GM18499 (cell line): ENCODE measurements around the gene ZNF519.
"Not testable (repeated sequence)": the region's sequence is repeated elsewhere in the genome, so short reads cannot be mapped to it uniquely, and the experiment has no call there.

ENCODE experiments used
- ATAC-seq: cut with Tn5 transposase; IDR thresholded peaks from one replicate; pipeline ENCODE4 v1.9.1; 2021; ENCODE audit warnings: moderate number of reproducible peaks; ENCODE audit not compliant: insufficient read depth, unreplicated experiment

Gene ZNF519

GRCh38 chr18:14132271-14132700 lies at the start of gene ZNF519:
Gene ZNF519 (minus strand): TSS chr18:14132435. CDS start chr18:14132277, 158 bp downstream.
- peak; percentile 100 for ATAC-seq

DNA sequence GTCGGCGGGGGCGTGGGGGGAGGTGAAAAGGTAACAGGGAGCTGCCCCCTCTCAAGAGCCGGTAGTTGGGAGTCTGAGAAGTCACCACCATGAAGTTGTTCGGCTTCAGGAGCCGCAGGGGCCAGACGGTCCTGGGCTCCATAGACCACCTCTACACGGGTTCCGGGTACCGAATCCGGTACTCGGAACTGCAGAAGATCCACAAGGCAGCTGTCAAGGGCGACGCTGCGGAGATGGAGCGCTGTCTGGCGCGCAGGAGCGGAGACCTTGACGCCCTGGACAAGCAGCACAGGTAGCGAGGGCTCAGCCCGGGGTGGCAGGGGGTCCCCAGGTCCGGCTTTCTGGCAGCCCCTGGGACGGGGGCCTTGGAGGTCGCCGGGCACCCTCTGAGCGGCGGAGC lies 47.1 kb upstream of the ZNF519 start:
- ATAC-seq: no peak

GRCh38 chr18:14178321-14179196 lies 46.3 kb upstream of the ZNF519 start:
- peak; percentile 91 for ATAC-seq

DNA sequence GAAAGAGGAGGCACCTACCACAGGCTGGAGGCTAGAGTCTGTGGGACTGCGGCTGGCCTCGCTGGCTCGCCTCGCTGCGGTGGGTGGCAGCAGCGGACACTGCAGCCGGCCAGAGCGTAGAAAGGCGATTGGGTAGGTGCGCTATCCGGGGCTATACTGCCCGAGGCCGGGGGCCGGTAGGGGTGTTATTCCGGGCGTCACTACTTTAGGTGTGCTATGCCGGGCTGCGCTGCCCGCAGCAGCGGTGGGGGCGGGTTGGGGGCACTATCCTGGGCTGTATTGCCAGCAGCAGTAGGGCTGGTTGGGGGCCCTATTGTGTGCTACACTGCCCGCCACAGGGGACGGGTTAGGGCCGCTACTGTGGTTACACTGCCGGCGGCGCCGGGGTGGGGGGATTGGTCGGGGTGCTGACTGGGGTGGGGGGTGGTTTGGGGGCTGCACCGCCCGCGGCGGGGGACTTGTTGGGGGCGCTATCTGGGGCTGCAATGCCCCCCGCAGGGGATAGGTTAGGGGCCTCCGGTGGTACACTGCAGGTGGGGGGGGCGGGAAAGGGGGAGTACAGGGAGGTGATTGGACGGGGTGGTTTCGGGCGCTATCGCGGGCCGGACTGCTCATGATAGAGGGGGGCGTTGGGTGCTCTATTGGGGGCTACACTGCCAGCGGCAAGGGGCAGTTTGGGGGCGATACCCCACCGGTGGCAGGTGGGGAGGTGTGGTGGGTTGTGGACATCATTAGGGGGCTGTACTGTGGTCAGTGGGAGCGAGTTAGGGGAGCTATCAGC lies 45.5 kb upstream of the ZNF519 start:
- ATAC-seq: not testable (repeated sequence)

DNA sequence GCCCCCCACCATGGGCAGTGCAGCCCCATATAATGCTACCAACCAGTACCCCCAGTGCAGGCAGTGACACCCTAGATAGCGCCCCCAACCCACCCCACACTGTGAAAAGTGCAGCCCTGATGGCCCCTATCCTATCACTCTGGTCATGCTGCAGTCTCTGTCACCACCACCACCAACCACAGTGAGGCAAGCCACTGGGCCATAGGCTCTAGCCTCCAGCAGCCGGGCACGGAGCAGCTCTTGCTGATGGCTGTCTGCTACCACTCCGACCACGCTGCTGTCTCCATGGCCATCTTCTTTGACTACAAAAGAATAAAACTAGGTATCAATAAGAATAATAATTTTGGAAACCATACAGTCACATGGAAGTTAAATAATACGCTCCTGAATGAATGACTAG lies 43.2 kb upstream of the ZNF519 start:
- not testable (repeated sequence) for ATAC-seq

- ATAC-seq: no peak
Observed at GRCh38 chr18:14174706-14175085, 42.5 kb upstream of the ZNF519 start.

GRCh38 chr18:14174002-14174705 lies 41.9 kb upstream of the ZNF519 start:
- not testable (repeated sequence) for ATAC-seq

DNA sequence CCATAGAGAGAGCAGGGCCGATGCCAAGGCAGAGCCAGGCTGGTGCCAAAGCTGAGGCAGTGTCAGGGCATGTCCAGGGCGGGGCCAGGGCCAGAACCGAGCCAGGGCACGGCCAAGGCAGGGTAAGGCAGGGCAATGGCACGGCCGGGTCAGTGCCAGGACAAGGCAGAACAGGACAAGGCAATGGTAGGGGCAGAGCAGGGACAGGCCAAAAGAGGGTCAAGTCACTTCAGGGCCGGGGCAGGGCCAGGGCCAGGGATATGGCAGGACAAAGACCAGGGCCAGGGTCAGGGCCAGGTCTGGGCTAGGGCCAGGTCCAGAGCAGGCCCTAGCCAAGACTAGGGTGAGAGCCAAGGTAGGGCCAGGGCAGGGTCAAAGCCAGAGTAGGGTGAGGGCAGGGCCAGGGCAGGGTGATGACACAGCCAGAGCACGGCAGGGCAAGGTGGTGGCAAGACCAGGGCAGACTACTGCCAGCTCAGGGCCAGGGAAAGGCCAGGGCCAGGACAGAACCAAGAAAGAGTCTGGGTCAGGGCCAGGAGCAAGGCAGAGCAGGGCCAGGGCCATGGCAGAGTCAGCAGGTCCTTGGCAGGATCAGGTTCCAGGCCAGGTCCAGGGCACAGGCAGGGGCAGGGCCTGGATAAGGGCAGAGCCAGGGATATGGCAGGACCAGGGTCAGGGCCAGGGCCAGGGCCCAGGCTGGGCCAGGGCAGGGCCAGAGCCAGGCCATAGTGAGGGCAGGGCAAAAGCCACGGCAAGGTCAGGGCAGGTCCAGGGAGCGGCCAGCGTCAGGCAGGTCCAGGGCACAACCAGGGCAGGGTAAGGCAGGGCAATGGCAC lies 41.1 kb upstream of the ZNF519 start:
- not testable (repeated sequence) for ATAC-seq

GRCh38 chr18:14172142-14173115 lies 40.2 kb upstream of the ZNF519 start:
- not testable (repeated sequence) for ATAC-seq

GRCh38 chr18:14171301-14172141 lies 39.3 kb upstream of the ZNF519 start:
- not testable (repeated sequence) for ATAC-seq

DNA sequence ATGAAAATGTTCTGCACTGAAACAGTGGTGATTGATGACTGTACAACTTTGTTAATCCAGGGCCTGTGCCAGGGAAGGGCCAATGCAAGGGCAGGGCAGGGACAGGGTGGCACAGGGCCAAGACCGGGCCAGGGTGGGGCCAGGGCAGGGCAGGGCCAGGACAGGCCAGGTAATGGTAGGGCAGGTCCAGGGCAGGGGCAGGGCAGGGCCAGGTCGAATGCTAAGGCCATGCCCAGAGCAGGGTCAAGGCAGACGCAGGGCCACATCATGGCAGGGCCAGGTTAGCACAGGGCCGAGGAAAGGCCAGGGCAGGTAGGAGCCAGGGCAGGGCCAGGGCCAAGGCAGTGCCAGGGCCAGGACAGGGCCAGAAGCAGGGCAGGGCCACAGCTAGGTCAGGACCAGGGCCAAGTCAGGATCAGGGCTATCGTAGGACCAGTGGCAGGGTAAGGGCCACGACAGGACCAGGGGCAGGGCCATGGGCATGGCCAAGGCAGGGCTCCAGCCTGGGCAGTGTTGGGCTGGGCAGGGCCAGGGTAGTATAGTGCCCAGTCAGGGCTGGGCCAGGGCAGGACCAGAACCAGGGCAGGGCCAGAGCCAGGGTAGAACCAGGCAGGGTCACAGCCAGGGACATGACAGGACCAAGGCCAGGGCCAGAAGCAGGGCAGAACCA lies 38.3 kb upstream of the ZNF519 start:
- ATAC-seq: not testable (repeated sequence)

DNA sequence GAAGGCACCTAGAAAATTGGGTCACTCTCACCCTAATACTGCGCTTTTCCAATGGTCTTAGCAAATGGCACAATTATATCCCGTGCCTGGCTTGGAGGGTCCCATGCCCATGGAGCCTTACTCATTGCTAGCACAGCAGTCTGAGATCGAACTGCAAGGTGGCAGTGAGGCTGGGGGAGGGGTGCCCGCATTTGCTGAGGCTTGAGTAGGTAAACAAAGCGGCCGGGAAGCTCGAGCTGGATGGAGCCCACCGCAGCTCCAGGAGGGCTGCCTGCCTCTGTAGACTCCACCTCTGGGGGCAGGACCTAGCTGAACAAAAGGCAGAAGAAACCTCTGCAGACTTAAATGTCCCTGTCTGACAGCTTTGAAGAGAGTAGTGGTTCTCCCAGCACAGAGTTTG lies 30.7 kb upstream of the ZNF519 start:
- ATAC-seq: not testable (repeated sequence)

DNA sequence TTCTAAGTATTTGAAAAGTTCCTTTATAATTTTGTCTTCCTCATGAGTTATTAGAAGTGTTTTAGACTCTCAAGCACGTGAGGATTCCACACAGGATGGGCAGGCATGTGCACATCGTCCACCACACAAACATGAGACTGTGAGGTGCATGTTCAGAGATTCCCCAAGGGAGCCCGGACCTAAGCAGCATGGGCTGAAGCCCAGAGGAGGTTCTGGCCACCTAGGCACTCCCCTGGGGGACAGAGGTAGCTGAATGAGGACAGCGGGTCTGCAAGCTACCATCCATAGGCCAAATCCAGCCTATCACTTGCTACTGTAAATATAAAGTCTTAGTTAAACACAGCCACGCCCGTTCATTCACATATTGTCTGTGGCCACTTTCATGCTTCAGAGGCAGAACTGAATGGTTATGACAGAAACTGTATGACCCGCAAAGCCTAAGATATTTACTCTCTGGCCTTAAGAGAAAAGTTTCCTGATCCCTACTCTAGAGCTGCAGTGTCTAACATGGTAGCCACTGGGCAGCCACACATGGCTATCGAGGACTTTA lies 19.4 kb upstream of the ZNF519 start:
- not testable (repeated sequence) for ATAC-seq

- not testable (repeated sequence) for ATAC-seq
Observed at GRCh38 chr18:14150766-14151165, 18.5 kb upstream of the ZNF519 start.

- ATAC-seq: not testable (repeated sequence)
Observed at GRCh38 chr18:14149916-14150420, 17.7 kb upstream of the ZNF519 start.

GRCh38 chr18:14149121-14149850 lies 17.1 kb upstream of the ZNF519 start:
- not testable (repeated sequence) for ATAC-seq
